Activated CD4-positive, alpha-beta T cell treated with anti-CD3 and anti-CD28 coated beads, Interleukin-2, amount 50 U/mL, for 4 hours (primary cell): ENCODE measurements around the gene FSTL4.
"Not testable (repeated sequence)": the region's sequence is repeated elsewhere in the genome, so short reads cannot be mapped to it uniquely, and the experiment has no call there.

ENCODE experiments used
- DNase-seq, 2 experiments: peaks; one replicate each; pipeline ENCODE4 v3.0.0-alpha.2; 2020

The FSTL4 gene

DNA sequence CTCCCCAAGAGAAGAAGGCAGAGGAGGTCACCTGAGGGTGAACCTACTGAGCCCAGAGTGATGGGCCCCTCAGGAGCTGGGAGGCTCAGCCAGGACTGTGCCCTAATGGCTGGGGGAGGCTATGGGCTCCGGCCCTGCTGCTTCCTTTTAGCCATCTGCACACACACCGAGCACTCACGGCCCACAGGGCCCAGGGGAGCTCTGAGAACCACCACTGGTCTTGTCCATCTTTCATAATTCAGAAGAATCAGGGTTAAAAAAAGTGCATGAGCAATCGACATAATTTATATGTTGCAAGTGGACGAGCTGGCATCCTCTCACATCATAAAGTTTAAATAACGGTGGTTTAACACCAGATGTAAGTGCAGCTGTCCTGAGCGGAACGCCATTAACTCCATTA, 162.1 kb downstream of the FSTL4 start:
- no peak for DNase-seq

DNA sequence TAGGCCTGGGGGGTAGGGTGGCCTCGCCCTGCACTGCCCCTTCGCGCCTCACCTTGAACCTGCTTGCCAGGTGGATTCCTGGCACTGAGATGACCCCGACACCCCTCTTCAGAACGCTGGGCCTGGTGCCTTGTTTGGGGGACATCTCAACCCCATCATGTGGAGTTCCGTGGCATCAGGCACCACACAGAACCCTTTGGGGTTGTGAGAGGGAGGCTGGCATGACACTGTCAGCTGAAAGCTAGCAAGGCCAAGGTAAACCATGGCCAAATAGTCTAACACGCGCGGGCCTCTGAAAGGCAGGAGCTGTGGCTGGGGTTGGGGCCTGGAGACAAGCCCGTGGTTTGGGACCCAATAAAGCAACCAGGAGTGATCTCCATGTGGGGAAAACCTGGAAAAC, 163.2 kb downstream of the FSTL4 start:
- no peak for DNase-seq

DNA sequence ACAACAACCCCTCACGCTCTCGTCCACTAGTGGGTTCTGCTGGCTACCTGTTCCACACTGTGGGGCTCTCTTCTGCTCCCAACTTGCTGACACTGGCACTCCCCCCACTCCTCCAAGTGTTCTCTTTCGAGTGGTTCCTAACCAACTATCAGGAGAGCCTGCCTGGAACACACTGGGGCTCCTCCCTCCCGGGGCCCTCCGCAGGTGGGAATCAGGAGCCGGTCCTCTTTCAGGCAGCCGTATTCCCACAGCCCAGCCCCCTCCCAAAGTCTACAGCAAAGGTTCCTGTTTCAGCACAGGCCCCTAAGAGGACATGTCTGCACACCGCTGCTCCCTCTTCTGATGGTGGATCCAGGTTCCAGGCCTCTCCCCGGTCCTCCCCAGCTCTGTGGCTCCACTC, 165.9 kb downstream of the FSTL4 start:
- no peak for DNase-seq

DNA sequence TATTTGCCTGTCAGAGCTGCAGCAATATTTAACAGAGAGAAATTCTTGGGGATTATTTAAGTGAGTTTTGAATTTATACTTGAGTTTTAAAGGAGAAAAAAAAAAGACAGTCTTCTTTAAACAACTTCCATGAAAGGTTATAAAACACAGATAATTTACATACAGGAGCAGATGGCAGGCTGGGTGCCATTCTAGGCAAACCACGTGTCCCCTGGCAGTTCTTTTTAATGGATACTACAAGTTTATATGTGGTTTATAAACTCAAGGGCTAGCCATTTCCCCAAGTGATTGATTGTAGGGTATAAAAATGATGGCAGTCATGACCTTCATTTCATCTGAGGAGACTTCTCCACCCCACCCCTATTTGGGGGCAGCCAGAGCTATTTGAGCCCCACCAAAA, 166.6 kb downstream of the FSTL4 start:
- DNase-seq = no peak

DNA sequence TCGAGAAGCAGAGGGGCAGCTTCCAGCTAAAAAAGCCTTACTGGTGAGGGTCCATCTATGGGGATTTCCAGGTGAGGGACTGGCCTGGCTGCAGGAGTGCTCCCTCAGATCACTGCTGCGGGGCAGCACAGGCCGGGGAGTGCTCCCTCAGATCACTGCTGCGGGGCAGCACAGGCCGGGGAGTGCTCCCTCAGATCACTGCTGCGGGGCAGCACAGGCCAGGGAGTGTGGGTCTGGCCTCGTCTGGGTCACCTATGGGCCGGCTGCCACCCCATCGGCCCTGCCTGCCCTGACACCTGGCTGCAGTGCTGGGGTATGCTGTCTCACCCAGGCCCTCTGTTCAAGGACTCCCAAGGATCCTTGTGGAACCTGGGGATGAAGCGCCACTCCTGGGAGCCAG, 167.1 kb downstream of the FSTL4 start:
- not testable (repeated sequence) for DNase-seq

DNA sequence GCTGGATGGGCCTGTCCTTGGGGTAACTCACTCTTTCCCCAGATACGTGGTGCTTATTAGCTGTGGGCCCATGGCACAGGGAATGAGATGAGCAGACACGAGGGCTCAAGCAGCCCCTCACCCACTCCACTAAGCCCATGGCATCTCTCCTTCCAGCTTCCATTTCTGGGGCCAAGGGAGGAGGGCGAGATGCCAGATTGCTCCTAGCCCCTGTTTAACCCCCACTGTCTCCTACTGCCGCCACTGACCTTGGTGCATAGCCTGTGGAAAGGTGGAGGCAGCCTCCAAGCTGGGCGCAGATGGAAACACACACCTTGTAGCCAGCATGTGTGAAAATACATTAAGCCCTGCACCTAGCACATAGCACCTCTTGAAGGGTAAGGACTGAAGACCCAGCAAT, 167.6 kb downstream of the FSTL4 start:
- DNase-seq = no peak

DNA sequence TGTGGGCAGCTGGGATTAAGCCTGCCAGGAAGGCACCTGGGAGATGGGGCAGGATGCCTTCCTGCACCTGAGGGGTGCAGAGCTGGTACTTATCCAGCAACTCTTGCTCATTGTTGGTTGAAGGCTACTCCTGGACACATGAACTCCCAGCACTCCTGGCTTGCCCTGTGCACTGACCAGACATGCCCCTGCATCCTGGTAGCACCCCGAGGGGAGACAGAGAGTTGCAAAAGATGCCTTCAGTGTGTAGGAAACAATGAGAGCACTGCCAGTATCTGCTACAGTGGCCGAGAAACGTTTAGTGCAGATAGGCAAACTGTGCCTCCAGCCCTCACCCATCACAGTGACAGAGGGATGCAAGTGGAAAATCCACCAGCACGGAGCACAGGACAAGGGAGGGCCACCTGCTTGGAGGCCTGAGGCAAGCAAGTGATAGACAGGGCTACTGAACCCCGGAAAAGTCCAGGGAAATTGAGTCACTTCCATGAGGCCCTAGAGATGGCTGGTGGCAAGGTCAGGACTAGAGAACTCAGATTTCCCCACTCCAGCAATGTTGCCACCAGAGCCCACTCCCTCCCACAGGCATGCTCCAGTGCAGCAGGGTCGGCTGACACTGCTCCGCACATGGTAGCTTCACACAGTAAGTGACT, 171.1 kb downstream of the FSTL4 start:
- DNase-seq = no peak

DNA sequence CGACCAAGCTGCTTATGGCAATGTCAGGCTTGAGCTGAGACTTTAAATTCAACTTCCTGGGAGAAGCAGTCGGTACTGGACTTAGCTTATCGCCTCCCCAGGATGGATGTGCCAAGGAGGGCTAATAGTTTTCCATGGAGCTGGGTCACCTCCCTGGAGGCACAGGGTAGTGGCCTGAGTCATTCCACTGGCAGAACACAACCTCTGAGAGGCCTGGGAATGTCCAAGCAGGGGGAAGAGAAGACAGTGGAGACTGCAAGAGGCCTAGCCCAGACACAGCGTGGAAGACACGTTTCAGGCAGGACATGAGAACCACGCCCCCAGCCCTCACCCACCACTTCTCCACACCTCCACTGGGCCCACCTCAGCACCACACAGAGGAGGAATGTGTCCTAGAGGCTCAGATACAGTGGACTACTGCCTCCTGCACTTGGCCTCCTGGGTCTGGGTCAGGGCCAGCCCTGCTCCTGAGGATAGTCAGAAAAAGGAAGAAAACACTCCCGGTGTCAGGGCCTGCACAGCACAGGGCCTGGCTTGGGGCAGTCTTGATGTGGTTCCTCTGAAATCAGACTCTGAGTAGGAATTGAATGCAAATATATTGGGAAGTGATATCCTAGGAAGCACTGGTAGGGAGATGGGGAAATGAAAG, 171.8 kb downstream of the FSTL4 start:
- no peak for DNase-seq

DNA sequence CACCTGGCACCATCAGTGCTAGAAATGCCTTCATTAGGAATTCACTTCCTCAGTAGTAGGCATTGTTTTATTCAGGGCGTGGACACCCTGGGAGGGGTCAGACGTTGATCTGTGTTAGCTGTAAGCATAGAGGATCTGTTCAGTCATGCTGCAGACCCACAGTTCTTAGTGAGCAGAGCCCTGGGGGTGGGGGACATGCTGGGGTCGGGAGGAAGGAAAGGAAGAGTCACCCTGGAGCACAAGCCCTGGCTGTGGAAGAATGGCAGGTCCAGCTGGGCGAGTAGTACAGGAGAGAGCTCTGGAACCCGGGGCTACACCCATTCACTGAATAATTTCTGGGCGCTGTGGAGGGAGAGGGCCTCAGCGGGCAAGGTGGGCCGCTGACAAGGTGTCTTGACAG, 172.5 kb downstream of the FSTL4 start:
- no peak for DNase-seq

DNA sequence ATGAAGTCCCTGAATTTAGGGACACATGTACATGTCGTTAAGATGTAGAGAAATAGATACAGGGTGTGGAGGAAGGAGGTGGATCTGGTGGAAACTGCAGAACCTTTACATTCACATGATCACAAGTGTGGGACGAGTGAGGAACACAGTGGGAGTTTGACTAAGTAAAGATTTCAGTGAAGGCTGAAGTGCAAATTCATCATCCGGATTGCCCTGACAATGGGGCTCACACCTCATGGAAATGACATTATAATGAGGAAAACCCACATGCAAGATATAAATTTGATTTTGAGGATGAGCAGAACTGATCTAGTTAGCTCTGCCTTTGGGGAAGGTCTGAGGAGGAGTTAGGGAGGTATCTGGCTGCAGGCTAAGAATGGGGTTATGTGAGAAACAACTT, 173.9 kb downstream of the FSTL4 start:
- DNase-seq = no peak

DNA sequence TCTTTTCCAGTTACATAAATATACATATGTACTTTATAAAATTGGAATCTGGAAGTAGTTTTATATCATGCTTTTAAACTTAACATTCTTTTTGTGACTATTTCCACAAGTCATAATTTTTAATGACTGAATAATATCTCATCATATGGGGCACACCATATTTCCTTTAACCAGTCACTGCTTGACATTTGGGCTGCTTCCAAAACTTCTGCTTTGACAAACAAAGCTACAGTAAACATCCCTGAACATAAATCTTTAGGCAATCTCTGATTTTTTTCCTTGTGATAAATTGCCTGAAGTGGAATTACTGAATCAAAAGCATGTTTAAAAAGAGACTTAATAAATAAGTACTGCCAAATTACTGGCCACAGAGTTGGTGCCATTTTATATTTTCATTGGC, 178.0 kb downstream of the FSTL4 start:
- DNase-seq = no peak

DNA sequence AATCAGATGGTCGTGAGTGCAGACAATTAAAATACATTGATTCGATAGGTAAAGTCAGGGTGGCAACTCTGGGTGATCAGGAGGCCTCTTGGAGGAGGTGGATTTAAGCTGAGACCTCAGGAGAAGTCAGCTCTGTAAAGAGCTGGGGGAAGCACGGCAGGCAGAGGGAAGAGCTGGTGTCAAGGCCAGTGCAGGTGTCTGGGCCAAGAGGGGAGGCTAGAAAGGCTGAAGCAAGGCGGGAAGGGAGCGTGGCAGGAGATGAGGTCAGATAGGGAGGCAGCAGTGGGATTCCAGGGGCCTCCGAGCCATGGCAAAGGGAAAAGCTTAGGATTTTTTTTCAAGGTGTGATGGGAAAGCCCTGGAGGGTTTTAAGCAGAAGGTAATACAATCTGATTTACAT, 178.7 kb downstream of the FSTL4 start:
- DNase-seq = no peak

DNA sequence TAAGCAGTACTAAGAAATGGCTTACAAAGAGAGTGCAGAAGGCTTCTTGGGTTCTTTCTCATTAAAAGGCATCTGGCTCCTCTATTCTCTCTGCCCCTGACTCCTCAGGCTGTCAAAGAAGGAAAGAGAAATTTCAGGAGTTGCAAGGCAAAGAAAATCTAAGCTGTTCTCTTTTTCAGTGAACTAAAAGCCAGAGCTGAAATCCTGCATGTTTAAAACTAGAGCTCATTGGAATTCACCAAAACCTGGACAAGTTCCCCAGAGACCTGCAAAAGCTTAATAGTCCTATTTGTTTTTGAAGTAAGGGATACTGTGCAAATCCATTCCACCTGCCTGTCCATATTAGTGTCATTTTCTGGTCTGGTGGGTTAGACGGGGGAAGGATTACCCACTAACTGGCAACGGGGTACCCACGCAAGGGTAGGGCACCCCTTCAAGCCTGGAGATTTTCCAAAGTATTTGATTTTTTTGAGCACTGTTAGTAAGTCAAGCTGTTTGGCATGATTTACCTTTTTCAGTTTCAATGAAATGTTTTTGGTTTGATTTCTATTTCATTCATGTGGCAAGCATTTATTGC, 179.3 kb downstream of the FSTL4 start:
- DNase-seq = no peak

DNA sequence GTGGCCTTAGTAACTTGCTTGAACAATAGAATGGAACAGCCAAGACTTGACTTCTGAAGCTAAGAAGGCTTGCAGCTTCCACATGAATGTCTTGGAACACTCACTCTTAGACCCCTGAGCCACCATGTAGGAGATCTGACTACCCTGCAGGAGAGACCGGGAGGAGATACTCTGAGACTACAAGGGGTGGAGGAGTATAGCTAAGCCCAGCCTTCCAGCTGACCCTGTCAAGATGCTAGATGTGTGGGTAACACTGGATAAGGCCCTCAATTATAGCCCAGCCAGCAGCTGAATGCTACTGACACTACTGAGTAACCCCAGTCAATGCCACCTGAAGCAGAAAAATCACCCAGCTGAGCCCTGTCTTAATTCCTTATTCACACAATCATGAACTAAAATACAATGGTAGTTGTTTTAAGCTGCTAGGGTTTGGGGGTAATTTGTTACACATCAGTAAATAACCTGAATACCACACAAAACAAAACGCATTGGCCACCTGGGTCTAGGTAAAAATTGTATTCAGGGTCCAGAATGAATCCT, 180.9 kb downstream of the FSTL4 start:
- no peak for DNase-seq

DNA sequence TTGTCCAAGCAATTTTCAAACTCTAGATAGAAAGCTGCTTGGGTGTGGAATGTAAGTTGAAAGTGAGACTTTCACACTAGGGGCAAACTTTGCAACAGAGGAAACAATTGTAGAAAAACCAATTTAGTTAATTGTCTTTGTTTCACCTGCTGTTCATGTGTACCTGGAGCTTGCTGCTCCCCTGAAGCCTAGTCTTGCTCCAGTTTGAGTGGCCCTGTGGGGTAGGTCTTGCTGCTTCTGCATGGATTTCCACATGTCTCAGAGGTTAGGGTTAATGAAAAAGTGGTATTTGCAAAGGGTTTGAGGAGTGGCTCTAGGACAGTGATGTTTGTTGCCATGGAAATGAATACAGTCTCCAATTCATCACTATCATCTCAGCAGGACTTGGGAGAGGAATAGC, 182.2 kb downstream of the FSTL4 start:
- DNase-seq = no peak

DNA sequence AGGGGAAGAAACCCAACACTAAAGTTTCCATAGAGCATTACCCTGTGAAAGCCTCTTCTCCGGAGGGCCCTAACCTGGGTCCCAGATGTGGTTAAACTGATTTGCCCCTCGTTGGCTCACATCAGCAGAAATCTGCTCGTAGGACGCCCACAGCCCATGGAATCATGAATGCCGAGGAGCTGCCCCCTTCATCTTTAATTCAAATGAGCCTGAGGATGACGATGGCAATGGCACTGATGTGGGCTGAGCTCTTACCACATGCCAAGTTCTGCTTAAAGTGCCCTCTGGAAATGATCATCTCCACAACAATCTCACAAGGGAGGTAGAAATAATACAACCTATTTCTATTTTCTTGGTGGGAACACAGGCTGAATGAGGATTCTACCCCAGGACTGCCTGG, 183.3 kb downstream of the FSTL4 start:
- no peak for DNase-seq

DNA sequence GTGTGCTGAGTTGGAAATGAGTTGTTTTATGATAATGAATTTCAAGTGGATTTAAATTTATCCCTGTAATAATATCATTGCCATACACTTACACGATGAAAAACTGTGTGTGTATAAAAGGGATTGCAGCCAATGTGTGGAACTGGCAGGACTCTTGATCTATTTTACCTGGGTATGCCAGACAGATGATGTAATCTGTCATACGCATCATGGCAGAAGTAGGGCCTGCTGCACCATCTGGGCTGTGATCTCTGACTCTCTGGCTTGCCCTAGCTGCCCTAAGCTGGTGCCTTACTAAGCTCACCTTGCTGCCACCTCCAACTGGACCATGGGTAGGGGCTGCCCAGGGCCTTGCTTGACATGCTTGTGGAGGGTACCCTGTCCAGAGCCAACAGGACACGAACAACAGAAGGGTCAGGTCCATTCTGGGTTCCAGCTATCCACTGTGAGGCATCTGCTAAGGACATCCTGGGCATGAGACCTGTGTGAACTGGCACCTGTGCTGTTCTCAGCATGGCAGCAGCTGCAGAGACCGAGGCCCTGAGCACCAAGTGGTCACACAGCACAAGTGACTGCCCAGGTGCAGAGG, 184.2 kb downstream of the FSTL4 start:
- DNase-seq = no peak

DNA sequence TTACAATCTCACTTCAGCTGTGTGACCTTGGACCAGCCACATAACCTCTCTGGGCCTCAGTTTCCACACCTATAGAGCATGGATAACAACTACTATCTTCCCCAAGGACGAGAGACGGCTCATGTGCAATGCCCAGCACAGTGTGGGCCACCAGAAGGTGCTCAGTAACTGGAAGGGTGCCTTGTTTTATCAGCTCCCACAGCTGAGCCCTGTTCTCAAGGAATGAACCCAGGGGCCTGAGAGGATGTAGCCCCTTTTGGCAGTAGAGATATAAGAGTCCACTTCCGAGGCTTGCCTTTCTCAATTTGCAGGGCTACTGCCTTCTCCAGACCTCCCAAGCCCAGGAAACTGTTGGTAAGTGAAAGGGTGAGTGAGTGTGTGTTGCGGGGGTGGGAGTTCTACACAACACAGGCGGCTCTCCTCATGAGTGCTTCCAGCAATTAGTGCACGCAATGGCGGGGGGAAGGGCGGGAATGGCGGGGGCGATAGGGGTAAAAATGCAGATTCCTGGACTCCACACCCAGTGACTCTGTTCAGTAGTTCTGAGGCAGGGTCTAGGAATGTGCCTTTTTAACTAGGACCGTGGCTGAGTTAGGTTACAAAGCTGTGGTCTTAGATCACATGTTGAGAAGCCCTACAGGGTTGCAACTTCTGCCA, 185.1 kb downstream of the FSTL4 start:
- DNase-seq = no peak

DNA sequence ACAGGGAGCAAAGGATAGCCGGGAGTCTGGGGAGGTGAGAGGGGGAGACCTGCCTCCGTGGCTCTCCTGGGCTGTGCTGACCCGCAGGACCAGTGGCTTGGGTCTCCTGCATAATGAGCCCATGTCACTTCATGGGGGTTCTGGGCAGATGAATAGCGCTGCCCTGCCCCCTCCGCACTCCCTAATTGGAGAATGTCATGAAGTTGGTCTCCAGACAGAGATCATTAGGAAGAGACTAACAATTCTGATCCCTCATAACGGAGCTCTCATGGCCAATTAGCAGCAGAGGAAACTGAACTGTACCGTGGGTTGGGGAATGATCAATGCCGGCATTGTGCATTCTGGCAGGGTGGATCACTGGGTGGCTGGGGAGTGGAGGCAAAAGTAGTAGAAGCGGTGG, 186.1 kb downstream of the FSTL4 start:
- DNase-seq = no peak

DNA sequence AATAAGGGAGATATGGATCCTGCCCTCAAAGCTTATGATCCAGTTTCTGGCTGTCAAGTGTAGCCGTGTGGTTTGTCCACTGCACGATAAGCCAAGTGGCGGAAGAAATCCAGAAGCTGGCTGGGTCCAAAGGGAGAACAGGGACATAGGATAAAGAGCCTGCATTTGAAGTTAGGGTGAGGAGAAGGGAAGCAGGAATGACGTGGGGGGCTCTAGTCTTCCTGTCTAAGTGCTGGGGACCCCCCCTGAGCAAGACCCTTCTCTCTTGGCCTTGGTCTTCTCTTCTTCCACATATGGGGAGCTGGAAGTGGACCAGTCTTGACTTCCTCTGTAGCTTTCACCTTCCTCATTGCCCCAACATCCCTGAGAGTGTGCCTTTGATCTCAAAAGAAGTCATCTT, 186.6 kb downstream of the FSTL4 start:
- DNase-seq = no peak

DNA sequence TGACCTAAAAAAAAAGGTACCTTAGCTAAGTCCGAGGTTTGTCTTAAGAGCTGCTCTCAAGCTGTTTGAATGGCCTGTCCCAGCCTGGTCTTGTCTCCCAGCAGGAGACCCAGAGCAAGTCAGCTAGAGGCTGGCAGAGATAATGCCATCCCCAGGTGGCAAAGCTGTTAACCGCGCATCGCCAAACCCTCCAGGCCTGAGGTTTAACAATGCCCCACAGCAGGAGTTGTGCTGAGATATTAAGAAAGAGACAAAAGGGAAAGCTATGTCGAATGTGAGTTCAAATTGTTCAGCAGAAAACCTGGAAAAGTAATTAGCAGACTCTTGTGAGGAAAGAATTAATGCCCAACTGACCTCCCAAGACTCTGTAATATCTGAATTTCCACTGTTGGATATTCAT, 187.1 kb downstream of the FSTL4 start:
- no peak for DNase-seq

DNA sequence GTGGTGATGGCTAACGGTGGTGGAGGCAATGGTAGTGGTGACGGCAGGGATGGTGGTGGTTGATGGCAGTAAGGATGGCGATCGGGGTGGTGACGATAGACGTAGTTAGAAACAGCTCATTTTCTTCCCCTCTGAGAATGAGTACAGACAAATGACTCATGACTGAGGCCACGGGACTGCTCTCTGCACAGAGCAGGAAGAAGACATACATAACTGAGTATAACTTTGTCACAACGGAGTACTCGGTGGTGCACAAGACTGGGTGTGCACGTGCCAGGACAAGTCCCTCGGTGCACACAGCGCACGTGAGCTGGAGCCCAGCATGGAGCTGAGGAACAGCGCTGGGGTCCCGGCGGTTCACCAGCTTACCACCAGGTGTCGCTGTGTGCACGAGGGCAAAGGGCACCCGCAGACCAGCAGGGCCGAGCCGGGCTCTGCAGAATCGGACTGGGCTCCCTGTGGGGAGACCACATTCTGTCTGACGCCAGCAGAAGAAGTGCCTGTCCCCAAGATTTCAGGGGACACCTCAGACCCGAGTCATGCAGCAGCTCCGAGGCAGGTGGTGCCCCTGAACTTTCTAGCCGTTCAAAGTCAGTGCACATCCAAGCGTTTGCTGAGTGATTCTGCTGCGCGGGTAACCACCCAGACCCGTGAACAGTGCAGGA, 188.6 kb downstream of the FSTL4 start:
- DNase-seq = peak; percentile 49 to 50

DNA sequence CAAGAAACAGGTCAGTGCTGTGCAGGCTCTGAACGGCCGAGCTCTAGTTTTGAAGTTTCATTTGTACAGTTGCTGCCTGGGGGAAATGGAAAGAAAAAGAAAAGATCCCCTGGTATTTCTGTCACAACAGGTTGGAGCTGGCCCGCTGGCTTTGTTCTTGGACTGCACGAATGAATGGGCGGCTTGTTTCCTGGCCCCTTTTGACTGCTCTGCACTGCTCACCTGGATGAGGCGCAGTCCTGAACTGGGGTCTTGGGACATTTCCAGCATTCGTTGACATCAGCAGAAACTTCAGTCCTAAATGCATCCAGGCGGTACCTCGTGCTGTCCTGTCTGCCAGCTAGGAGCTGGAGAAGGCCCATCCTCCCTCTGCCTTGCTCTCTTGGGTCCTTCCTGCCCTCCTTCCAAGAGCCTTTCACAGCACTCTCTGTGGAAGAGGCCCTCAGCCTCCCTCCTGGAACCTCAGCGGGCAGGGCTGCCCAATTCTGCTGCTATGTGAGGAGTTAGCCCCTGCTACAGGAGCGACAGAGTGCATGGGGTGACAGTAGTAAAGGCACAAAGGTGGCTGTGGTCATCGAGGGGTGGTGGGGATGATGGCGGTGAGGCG, 189.2 kb downstream of the FSTL4 start:
- no peak for DNase-seq
